Posterior vena cava (tissue), 2 donors: ENCODE measurements around the gene PPP1R37. TPM values are rescaled to one million over a fixed set of nuclear protein-coding genes. Genes with fewer than 3 reads are reported as not detected.
A peak's percentile ranks its signal among the peaks of the same experiment; 100 is the strongest.

Experiments
- DNase-seq: peaks from one replicate; pipeline ENCODE4 v3.0.0-alpha.2; 2020; ENCODE audit warnings: low spot score
- intact Hi-C, 2 donors: fragments of 100-400 bp; cut with DNase I; formaldehyde crosslinking; loops; one replicate each; pipeline versions ENCODE4 v1.14.1 to v1.14.2; 2022 to 2023
- long read RNA-seq, 2 donors: library from polyadenylated mRNA; unstranded; transcript quantifications; one replicate each; pipeline ENCODE4 v2.0.0, GENCODE V29; 2020 to 2021
- total RNA-seq, 2 donors: library from RNA; stranded (reverse); fragmentation: NEBNext Ultra II Directional; extraction: Animal tissue kit (Norgen Biotek cat#: 25700); gene quantifications; one replicate each; pipeline ENCODE4 v1.2.1, GENCODE V29; 2021
- donor health status: DM: yes; HTN: yes; CAD: no.
- donor health status: DM: yes; HTN: yes; CAD: no.

Gene PPP1R37, protein sequence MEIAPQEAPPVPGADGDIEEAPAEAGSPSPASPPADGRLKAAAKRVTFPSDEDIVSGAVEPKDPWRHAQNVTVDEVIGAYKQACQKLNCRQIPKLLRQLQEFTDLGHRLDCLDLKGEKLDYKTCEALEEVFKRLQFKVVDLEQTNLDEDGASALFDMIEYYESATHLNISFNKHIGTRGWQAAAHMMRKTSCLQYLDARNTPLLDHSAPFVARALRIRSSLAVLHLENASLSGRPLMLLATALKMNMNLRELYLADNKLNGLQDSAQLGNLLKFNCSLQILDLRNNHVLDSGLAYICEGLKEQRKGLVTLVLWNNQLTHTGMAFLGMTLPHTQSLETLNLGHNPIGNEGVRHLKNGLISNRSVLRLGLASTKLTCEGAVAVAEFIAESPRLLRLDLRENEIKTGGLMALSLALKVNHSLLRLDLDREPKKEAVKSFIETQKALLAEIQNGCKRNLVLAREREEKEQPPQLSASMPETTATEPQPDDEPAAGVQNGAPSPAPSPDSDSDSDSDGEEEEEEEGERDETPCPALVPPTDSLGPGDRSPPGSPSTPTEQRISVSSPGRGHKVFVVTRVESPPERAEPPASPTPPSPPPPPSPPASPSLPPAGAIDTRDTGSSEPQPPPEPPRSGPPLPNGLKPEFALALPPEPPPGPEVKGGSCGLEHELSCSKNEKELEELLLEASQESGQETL
- total RNA-seq: 10 to 100 TPM; 15.2 to 16.2 TPM
- long read RNA-seq, donor 1, partial matches to known transcripts: 0 of 3 reads
- long read RNA-seq, donor 1, other reads (novel, unspliced or antisense): 1 of 3 reads
- long read RNA-seq, donor 2, partial matches to known transcripts: 0 of 1 reads
- long read RNA-seq, donor 2, other reads (novel, unspliced or antisense): 1 of 1 reads

DNA sequence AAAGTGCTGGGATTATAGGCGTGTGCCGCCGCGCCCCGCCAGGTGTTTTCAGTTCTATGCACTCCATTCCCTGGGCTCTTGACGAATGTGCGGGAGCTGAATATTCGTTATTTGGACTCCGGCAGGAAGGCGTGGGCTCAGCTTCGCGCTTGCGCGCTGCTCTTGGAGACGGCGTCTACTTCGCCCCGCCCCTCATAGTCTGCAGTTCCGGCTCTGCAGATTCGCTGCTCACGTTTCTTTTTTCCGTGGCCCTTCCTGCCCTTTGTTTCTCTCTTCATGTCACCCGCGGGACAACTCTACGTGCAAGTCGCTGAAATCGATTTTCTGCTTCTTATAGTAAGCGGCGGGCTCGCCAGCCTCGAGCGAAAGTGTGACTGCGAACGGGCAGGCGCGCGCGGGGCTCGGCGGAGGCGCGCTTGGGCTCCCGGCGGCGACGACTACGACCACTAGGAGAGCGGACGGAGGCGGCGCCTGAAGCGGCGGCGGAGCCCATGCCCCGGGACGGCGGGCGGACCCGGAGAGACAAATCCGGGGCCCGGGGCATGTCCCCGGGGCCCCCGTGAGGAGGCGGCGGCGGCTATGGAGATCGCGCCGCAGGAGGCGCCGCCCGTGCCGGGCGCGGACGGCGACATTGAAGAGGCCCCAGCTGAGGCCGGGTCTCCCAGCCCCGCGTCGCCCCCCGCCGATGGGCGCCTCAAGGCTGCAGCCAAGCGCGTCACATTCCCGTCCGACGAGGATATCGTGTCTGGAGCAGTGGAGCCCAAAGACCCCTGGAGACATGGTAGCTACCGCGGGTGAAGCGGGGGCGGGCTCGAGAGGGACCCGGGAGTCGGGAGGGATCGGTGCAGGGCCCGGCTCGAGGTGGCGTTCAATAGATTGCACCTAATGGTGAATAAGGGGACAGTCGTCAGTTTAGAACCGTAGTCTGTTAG lies at the start of gene PPP1R37:
TSS of gene PPP1R37 (plus strand) at position 433 of the 932 bp plus-strand sequence. CDS start at position 580, 147 bp downstream.
- DNase-seq: peak; percentile 98
- intact Hi-C loops: no loop called here

DNA sequence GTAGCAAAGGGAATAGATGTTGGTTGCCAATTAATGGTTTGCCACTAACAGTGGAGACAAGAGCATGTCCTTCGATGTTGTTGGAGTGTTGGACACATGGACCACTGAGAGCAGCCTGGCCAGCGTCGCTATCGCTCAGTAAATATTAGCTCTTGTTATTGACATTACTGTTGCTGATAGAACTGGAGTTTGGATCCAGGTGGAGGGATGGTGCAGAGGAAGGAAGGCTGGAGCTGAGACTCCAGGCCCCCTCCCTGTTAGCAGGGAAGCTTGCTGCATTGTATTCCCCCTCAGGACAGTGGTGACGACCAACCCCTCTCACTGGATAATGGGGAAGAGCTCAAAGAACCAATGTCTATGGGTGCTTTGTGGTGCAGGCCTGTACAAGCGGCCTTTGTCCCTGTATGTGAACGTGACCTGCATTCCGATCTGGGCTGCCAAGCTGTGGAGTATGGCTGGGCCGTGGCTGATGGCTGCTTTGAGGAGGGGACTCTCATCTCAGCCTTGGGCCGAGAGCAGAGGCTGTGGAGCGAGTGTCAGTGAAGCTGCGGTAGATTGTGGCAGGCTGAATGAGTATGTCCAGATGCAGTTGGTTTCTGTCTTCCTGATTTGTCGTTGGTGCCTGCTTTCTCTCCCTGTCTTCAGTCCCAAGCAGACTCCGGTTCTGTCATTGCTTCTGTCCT lies 47.2 kb upstream of the PPP1R37 start:
- intact Hi-C loops: no loop called here
- no peak for DNase-seq

DNA sequence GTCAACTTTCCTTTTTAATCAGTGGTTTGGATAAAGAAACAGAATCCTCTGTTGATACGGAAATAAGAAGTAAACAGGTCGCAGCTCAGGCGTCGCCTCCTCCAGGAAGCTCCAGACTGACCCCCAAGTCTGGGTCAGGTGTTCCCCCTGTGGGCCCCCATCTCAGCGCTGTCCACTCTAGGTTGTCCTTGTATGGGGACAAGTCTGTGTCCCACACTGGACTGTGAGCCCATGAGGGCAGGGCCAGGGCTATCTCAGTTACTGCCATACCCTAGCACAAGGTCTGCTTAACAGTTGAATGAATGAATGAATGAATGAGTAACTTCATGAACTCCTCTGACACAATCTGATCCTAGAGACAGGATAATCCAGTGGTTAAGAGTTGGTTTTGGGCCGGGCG lies 46.6 kb upstream of the PPP1R37 start:
- DNase-seq: no peak
- intact Hi-C loops: no loop called here

DNA sequence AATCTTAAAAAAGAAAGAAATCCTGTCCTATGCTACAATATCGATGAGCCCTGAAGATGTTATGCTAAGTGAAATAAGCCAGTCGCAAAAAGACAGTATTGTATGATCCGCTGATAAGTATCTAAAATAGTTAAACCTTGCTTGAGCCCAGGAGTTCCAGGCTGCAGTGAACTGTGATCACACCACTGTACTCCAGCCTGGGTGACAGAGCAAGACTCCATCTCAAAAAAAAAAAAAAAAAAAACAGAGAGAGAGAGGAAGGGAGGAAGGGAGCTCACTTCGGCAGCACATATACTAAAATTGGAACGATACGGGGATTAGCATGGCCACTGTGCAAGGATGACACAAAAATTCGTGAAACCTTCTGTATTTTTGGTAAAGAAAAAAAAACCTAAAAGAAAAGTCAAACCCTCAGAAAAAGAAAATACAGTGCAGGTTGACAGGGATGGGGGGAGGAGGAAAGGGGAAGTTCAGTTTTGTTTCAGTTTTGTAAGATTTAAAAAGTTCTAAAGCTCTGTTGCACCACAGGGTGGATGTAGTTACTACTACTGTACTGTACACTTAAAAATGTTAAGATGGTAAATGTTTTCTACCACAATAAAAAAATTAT lies 45.7 kb upstream of the PPP1R37 start:
- intact Hi-C loops: no loop called here
- no peak for DNase-seq

DNA sequence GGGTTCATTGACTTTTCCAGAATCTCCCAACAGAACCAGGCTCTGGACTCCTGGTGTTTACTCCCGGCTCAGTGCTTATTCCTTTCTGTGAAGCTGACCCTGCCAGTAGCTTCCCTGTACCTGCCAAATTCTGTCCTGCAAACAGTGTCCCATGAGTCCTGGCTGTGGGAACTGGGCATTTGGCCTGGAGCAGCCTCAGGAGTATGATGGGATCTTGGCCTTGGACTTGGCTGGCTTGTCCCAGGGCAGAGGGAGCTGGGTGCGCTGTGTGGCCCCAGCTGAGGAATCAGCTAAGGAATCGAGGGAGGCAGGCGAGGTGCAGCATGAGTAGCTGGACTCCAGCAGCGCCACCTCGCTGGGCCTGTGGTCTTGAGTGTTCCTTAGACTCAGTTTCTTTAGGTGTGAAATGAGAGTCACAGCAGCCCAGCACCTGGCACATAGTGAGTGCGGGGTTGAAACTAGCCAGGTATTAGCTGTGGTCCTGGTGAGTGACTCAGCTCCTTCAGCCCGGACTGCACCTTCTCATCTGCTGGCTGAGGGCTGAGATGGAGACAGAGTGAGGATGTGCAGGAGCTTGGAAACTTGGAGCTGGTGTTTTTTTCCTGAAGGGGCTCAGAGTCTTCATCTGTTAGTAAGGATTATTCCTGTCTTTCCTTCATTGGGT lies 43.8 kb upstream of the PPP1R37 start:
- intact Hi-C loops: no loop called here
- no peak for DNase-seq

DNA sequence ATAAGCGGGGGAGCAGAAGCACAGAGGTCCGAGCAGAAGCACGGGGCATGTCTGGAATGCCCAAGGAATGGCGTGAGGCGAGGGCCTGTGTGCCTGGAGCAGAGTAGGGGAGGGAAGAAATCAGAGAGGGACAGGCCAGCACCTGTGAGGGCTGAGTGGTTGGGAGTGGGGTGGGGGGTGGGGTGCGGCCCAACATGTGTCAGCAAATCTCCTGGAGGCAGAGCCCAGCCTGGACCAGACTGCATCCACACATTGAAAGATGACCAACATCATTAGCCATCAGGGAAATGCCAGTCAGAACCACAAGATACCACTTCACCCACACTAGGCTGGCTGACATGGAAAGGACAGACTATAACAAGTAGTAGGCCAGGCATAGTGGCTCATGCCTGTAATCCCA lies 42.9 kb upstream of the PPP1R37 start:
- no peak for DNase-seq
- intact Hi-C loops: no loop called here

DNA sequence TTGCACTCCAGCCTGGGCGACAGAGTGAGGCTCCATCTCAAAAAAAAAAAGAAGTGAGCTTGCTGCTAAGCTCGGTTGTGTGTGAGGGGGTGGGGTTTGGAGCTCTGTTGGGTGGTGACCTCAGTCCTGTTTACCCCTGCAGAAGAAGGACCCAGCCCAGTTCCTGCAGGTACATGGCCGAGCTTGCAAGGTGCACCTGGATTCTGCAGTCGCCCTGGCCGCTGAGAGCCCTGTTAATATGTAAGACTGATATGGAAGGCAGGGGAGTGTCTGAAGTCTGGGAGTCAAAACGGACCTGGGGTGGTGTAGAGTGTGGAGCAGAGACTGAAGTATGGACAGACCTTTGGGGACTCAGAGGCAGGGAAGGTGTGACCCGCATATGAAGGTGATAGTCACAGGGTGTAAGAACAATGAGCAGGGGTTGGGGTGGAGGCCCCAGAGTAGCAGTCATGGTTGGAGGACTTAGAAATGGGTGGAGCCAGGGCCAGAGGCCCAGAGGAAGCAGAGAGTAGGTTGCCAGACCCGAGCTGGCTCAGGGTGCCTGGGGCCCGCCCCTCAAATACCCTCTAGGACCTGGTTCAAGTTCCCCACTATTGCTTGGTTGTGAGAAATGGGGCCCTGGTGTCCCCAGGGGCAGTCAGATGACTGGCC lies 40.9 kb upstream of the PPP1R37 start:
- intact Hi-C loops: no loop called here
- no peak for DNase-seq

DNA sequence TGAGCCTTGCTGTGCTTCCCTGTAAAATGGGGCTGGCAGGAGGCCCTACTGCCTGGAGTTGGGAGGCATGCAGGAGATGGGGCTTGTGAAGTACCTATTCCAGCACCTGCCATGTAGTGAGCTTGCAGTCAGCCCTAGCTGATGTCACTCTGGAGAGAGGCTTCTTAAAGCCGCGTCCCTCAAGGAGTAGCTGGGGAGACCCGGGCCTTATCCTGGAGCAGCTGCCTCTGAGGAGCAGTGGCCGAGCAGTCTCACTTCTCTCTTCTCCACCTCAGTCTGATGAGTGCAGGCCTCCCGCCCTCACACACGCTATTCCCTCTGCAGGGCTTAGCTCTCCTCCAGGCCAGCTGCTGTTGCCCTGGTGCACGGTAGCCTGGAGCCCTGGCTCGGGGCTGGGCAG lies 36.1 kb upstream of the PPP1R37 start:
- no peak for DNase-seq
- intact Hi-C loops: no loop called here

DNA sequence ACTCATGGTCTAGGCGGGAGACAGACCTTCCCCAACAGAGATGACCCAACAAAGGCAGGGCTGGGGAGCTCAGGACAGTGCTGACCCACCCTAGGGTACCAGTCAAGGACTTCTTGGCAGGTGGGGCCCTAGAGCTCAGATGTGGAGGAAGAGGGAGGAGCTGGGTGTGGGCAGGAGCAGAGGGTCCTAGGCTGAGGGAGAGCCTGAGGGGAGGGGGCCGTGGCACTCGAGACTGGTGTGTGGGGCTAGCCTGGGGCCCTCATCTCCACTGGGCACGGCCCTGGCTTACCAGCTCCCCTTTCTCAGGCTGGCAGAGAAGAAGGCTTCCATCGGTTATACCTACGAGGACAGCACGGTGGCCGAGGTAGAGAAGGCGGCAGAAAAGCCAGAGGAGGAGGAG lies 35.5 kb upstream of the PPP1R37 start:
- intact Hi-C loops: no loop called here
- DNase-seq: no peak

DNA sequence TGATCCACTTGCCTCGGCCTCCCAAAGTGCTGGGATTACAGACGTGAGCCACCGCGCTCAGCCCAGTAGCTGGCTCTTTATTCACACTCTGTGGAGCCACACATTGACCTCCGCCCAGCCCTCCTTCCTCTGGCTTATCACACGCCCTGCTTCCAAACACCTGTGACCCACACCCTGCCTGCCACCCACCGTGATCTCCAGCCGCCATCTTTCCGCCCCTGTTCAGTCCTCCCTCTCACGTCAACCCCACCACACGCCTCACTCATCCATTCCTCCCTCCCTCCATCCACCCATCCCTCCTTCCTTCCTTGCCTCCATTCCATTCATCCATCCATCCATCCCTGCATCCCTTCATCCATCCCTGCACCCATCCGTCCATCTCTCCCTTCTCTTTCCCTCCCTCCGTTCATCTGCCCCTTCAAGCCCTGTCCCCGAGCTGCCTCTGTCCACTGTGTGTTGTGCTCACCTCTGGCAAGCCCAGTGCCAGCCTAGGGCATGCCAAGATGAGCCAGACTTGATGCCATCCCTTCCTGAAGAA lies 34.3 kb upstream of the PPP1R37 start:
- DNase-seq: no peak
- intact Hi-C loops: no loop called here

DNA sequence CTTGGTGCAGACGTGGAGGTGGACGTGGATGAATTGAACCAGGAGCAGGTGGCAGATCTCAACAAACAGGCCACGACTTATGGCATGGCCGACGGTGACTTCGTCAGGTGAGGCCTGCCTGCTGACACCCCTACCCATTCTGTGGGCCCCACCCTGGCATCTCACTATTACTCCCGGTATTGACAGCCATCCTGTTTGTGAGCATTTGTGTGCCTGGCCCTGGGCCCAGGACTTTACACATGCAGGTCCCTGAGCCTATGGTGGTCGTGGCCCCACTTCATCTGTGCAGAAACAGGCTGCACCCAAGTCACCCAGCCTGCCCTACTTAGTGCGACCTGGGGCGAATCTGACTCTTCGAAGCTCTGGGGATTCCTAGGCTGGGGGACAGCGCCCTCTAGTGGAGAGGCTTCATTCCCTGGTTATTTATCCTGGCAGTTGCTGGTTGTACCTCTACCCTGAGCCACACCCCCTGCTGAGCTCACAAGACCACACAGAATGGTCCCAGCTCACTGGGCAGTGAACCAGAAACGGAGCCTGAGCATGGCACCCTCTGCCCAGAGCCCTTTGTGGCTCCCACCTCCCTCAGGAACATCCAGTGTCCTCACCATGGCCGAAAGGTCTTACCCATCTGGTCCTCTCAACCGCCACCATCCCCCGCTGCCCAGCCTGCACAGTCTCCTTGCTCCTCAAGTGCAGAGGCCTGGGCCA lies 33.6 kb upstream of the PPP1R37 start:
- intact Hi-C loops: no loop called here
- peak; percentile 91 for DNase-seq

DNA sequence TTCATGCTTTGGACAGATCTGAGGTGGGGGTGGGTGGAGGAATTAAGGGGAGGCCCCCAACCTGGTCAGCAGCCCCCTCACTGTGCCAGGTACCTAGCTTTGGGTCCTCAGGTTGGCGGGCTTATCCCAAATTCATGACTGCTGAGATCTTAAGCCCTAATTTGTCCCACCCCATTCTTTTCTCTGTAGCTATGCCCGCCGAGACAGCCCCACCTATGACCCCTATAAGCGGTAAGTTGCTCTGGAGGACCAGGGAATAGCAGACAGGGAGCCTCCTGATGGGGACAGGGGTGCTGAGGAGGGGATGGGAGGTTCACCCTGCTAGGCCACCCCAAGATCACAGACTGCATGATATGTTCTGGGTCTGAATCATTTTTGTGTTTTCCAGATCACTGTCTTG lies 31.0 kb upstream of the PPP1R37 start:
- intact Hi-C loops: no loop called here
- no peak for DNase-seq

DNA sequence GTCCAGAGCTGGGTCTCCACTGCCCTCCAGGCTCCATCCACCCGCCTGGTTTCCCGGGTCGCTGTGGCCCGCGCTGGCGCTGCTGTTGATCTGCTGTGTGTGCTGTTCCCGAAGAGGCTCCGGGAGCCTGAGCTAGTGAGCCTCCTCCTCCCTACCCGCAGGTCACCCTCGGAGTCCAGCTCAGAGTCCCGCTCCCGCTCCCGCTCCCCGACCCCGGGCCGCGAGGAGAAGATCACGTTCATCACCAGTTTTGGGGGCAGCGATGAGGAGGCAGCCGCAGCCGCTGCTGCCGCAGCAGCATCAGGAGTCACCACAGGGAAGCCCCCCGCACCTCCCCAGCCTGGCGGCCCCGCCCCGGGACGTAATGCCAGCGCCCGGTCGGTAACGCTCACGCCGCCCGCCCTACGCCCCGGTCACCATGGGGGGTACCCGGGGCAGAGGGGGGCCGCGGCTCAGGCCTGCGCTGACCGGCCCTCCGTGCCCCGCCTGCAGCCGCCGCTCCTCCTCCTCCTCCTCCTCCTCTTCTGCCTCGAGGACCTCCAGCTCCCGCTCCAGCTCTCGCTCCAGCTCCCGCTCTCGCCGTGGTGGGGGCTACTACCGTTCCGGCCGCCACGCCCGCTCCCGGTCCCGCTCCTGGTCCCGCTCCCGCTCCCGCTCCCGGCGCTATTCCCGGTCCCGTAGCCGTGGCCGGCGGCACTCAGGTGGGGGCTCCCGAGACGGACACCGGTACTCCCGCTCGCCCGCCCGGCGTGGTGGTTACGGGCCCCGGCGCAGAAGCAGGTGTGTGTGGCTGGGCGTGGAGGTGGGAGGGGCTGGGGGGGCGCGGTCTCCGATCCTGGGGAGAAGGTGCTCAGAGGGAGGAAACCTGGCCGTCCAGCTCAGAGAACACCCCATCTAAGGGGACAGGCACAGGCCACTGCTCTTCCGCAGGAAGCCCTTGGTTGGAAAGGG lies 28.9 kb upstream of the PPP1R37 start:
- no peak for DNase-seq
- intact Hi-C loops: no loop called here

DNA sequence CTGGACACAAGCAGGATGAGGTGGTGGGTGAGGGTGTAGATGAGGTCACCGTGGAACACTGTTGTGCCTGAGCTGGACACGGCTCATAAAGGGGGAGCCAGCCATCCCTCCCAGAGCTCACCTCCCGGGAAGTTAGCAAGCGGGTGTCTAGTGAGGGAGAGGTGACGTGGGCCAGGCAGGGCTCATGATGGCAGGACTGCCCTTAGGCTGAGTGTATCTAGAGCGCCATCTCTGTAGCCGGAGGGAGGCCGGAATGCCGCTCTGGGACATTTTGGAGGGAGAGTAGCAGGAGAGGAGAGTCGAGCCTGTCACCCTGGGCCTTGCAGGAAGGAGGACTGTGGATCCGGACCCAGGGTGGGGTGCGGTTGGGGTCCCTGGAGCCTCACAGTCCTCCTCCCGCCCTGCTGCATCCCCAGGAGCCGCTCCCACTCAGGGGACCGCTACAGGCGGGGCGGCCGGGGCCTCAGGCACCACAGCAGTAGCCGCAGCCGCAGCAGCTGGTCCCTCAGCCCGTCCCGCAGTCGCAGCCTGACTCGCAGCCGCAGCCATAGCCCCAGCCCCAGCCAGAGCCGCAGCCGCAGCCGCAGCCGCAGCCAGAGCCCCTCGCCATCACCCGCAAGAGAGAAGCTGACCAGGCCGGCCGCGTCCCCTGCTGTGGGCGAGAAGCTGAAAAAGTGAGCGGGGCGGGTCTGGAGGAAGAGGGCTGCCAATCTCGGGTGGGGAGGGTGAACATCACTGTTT lies 25.9 kb upstream of the PPP1R37 start:
- intact Hi-C loops: no loop called here
- DNase-seq: no peak

DNA sequence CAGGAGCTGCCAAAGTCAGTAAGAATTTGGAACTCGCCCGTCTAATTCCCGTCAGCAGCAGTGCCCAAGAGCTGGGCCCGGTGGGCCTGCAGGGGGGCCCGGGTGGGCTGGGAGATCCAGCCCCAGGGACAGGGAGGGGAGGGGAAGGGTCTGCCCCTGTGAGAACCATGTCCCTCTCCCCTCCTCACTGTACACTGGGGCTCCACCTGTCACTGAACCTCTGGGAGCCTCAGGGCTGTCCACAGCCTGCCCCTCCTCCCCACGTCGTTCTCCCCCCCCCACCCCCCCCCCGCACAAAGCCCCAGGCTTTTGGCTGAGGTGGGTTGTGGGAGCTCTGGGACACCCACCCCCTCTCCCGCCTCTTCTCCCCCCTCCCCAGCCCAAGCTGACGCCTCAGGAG lies 24.9 kb upstream of the PPP1R37 start:
- intact Hi-C loops: no loop called here
- DNase-seq: no peak
